ENCODE data around the gene NEK7.
"Not testable (repeated sequence)": the region's sequence is repeated elsewhere in the genome, so short reads cannot be mapped to it uniquely, and the experiment has no call there.

GRCh38 chr1:198227454-198227853 lies 70.7 kb downstream of the NEK7 start:
- TF ChIP-seq POLR2A, CTCF (IDR thresholded peaks at IDR 0.05): not testable (repeated sequence)

All from tibial nerve (tissue), 3 donors.